HG02973 (cell line): ENCODE results near the gene MRTFB.
A peak's percentile ranks its signal among the peaks of the same experiment; 100 is the strongest.

Experiments
- ATAC-seq: cut with Tn5 transposase; IDR thresholded peaks from one replicate; pipeline ENCODE4 v1.9.1; 2021; ENCODE audit warnings: moderate library complexity; ENCODE audit not compliant: unreplicated experiment

MRTFB gene

GRCh38 chr16:14131774-14132695, 60.9 kb downstream of the MRTFB start:
- ATAC-seq, result no peak

- ATAC-seq, result peak; percentile 82
Observed at GRCh38 chr16:14132696-14133048, 61.6 kb downstream of the MRTFB start.

GRCh38 chr16:14133907-14134306, 62.8 kb downstream of the MRTFB start:
- no peak for ATAC-seq

- no peak for ATAC-seq
Observed at GRCh38 chr16:14135704-14136103, 64.6 kb downstream of the MRTFB start.

- ATAC-seq, result no peak
Observed at GRCh38 chr16:14139872-14140271, 68.8 kb downstream of the MRTFB start.

- ATAC-seq, result no peak
Observed at GRCh38 chr16:14140923-14141322, 69.8 kb downstream of the MRTFB start.

- no peak for ATAC-seq
Observed at GRCh38 chr16:14146445-14146844, 75.3 kb downstream of the MRTFB start.

GRCh38 chr16:14148016-14148415, 76.9 kb downstream of the MRTFB start:
- ATAC-seq, result no peak

- ATAC-seq, result no peak
Observed at GRCh38 chr16:14148569-14148968, 77.5 kb downstream of the MRTFB start.

- no peak for ATAC-seq
Observed at GRCh38 chr16:14150796-14151195, 79.7 kb downstream of the MRTFB start.

- no peak for ATAC-seq
Observed at GRCh38 chr16:14151256-14152030, 80.3 kb downstream of the MRTFB start.

- no peak for ATAC-seq
Observed at GRCh38 chr16:14155572-14156190, 84.6 kb downstream of the MRTFB start.

- no peak for ATAC-seq
Observed at GRCh38 chr16:14164916-14165662, 94.0 kb downstream of the MRTFB start.

GRCh38 chr16:14168146-14168545, 97.0 kb downstream of the MRTFB start:
- no peak for ATAC-seq

- ATAC-seq, result no peak
Observed at GRCh38 chr16:14172200-14172809, 101.2 kb downstream of the MRTFB start.

- ATAC-seq, result no peak
Observed at GRCh38 chr16:14175086-14175485, 104.0 kb downstream of the MRTFB start.

- ATAC-seq, result no peak
Observed at GRCh38 chr16:14177704-14178103, 106.6 kb downstream of the MRTFB start.

- ATAC-seq, result no peak
Observed at GRCh38 chr16:14179116-14179515, 108.0 kb downstream of the MRTFB start.

GRCh38 chr16:14180481-14180944, 109.4 kb downstream of the MRTFB start:
- no peak for ATAC-seq

- no peak for ATAC-seq
Observed at GRCh38 chr16:14181371-14182050, 110.4 kb downstream of the MRTFB start.
